Measurements from ENCODE around the gene JAG2. TPM values are rescaled to one million over a fixed set of nuclear protein-coding genes. Genes with fewer than 3 reads are reported as not detected.

JAG2 gene
- total and polyA plus RNA-seq, 11 donors = 19.1 to 62.4 (median 25.9) TPM

GRCh38 chr14:105185001-105185400, 16.4 kb upstream of the JAG2 start:
- DNase-seq (no peak), ATAC-seq (no peak)
- Histone ChIP-seq H3K36me3 (no peaks in the 10 kb centered on the region), H3K4me1 (peaks cover 0 to 26% (median 15%) of the 10 kb centered on the region in 12 donors), H3K4me3 (no peak overlapping the region), H3K27ac (no peak overlapping the region), H3K9me3 (peaks cover 0 to 8% (median 0%) of the 10 kb centered on the region in 12 donors), H3K27me3 (peaks cover 0 to 14% (median 0%) of the 10 kb centered on the region in 9 donors)
- intact Hi-C loops (cut with DNase I) = loop anchor here in 1 of 10 donors (10.0 kb wide), 1 partner anchor 350 kb away; no protein-coding TSS in a partner anchor
- TF ChIP-seq CTCF (IDR thresholded peaks at IDR 0.05) = no peak
- no peak for TF ChIP-seq POLR2A (IDR thresholded peaks at IDR 0.05)
- WGBS, 4 donors = 79 to 90% (median 82%) methylated on average over 14 to 18 of the region's 18 CpGs

- H3K9me3 ChIP-seq = peaks cover 0 to 8% (median 0%) of the 10 kb centered on the region in 12 donors
- H3K27me3 ChIP-seq = peaks cover 0 to 14% (median 0%) of the 10 kb centered on the region in 9 donors
- TF ChIP-seq POLR2A (IDR thresholded peaks at IDR 0.05) = no peak
- TF ChIP-seq CTCF (IDR thresholded peaks at IDR 0.05) = no peak
- 59 to 70% (median 69%) methylated on average over 8 to 9 of the region's 9 CpGs for WGBS, 4 donors
- H3K4me3 ChIP-seq = no peak overlapping the region
- H3K27ac ChIP-seq = no peak overlapping the region
- ATAC-seq = no peak
- H3K36me3 ChIP-seq = no peaks in the 10 kb centered on the region
- DNase-seq = no peak
- H3K4me1 ChIP-seq = peaks cover 0 to 26% (median 15%) of the 10 kb centered on the region in 12 donors
- intact Hi-C loops (cut with DNase I) = loop anchor here in 1 of 10 donors (10.0 kb wide), 1 partner anchor 350 kb away; no protein-coding TSS in a partner anchor
Observed at GRCh38 chr14:105184461-105184860, 15.9 kb upstream of the JAG2 start.

- H3K9me3 ChIP-seq = no peaks in the 10 kb centered on the region
Observed at GRCh38 chr14:105182296-105183020, 13.9 kb upstream of the JAG2 start.

More at GRCh38 chr14:105182296-105183020, 13.9 kb upstream of the JAG2 start:
- Histone ChIP-seq H3K36me3 (no peaks in the 10 kb centered on the region), H3K27ac (peak overlapping the region in 10 of 12 donors; percentile 6 to 74 (median 34)), H3K4me3 (no peak overlapping the region), H3K4me1 (peaks cover 0 to 26% (median 15%) of the 10 kb centered on the region in 12 donors), H3K27me3 (peaks cover 0 to 3% (median 0%) of the 10 kb centered on the region in 9 donors)
- WGBS, 4 donors = 51 to 65% (median 57%) methylated on average over 13 to 25 of the region's 25 CpGs
- intact Hi-C loops (cut with DNase I) = loop anchor here in 1 of 10 donors (10.0 kb wide), 1 partner anchor 352 kb away; no protein-coding TSS in a partner anchor
- ATAC-seq (peak in 2 of 4 donors; percentile 29 to 47), DNase-seq (no peak)
- TF ChIP-seq POLR2A (IDR thresholded peaks at IDR 0.05) = peak in 1 of 2 donors; percentile 11
- TF ChIP-seq CTCF (IDR thresholded peaks at IDR 0.05) = no peak

Measured in heart left ventricle (tissue), 16 donors.